Neutrophil (primary cell): ENCODE measurements around the gene SUSD4.

Experiments used
- H3K27ac ChIP-seq: fragments of 200-600 bp; sonication (generic); 2 replicates; pipeline ENCODE4 v1.5.1; 2016; ENCODE audit warnings: mild to moderate bottlenecking, moderate library complexity
- H3K27me3 ChIP-seq: fragments of 200-600 bp; sonication (generic); 2 replicates; pipeline ENCODE4 v1.6.0; 2016; ENCODE audit warnings: mild to moderate bottlenecking
- H3K36me3 ChIP-seq: fragments of 200-600 bp; sonication (generic); 2 replicates; pipeline ENCODE4 v1.5.1; 2017
- H3K4me1 ChIP-seq, 2 experiments: fragments of 200-600 bp in 1 of 2; sonication (generic) in 1 of 2; 1 replicate in 1 of 2; 2 replicates in 1 of 2; pipeline versions ENCODE4 v1.5.1 to v1.6.1; 2013 to 2016; ENCODE audit warnings: low read depth in 1 of 2, low read length in 1 of 2, mild to moderate bottlenecking in 1 of 2, moderate library complexity in 1 of 2; ENCODE audit not compliant: control insufficient read depth in 1 of 2, insufficient read depth in 1 of 2
- H3K4me3 ChIP-seq, 2 experiments: fragments of 200-600 bp in 1 of 2; sonication (generic) in 1 of 2; 1 replicate in 1 of 2; 2 replicates in 1 of 2; pipeline ENCODE4 v1.5.1; 2013 to 2016; ENCODE audit warnings: low read depth in 1 of 2, low read length in 1 of 2, mild to moderate bottlenecking in 1 of 2, moderate library complexity in 1 of 2
- H3K9me3 ChIP-seq: fragments of 200-600 bp; sonication (generic); 2 replicates; pipeline ENCODE4 v1.5.1; 2016
- TF ChIP-seq, protein P1 (sequence below): fragments of 200-600 bp; sonication (generic); IDR thresholded peaks from 2 replicates; pipeline ENCODE4 v1.5.1; 2016; ENCODE audit warnings: antibody characterized with exemption

The SUSD4 gene

DNA sequence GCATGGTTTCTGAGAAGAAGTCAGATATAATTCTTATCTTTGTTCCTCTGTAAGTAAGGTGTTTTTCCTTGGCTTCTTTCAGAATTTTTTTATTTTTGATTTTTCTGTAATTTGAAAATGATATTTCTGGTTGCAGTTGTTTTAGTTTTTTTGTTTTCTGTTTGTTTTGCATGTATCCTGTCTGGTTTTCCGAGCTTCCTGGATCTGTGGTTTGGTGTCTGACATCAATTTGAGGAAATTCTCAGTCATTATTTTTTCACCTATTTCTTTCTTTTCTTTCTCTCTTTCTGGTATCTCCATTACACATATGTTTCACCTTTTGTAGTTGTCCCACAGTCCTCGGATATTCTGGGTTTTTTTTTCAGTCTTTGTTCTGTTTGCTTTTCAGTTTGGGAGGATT is 123.9 kb downstream of the SUSD4 start:
- TF ChIP-seq, protein P1, sequence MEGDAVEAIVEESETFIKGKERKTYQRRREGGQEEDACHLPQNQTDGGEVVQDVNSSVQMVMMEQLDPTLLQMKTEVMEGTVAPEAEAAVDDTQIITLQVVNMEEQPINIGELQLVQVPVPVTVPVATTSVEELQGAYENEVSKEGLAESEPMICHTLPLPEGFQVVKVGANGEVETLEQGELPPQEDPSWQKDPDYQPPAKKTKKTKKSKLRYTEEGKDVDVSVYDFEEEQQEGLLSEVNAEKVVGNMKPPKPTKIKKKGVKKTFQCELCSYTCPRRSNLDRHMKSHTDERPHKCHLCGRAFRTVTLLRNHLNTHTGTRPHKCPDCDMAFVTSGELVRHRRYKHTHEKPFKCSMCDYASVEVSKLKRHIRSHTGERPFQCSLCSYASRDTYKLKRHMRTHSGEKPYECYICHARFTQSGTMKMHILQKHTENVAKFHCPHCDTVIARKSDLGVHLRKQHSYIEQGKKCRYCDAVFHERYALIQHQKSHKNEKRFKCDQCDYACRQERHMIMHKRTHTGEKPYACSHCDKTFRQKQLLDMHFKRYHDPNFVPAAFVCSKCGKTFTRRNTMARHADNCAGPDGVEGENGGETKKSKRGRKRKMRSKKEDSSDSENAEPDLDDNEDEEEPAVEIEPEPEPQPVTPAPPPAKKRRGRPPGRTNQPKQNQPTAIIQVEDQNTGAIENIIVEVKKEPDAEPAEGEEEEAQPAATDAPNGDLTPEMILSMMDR = no peak
- H3K9me3 ChIP-seq = no peaks in the 10 kb centered on the region
- no peak overlapping the region for H3K27ac ChIP-seq
- no peaks in the 10 kb centered on the region for H3K27me3 ChIP-seq
- H3K36me3 ChIP-seq = no peaks in the 10 kb centered on the region
- no peak overlapping the region for H3K4me3 ChIP-seq
- no peaks in the 10 kb centered on the region for H3K4me1 ChIP-seq

DNA sequence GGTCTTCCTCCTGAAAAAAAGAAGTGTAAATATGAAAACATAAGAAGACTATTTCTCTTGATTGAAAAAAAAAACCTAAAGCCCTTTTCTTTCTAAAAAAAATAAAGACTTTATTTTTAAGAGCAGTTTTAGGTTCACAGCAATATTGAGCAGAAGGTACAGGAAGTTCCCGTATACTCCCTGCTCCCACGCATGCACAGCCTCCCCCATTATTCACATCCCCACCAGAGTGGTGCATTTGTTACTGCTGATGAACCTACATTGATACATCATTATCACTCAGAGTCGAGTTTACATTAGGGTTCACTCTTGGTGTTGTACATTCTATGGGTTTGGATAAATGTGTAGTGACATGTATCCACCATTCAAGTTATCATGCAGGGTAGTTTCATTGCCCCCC is 128.9 kb downstream of the SUSD4 start:
- no peaks in the 10 kb centered on the region for H3K9me3 ChIP-seq
- TF ChIP-seq, protein P1 = no peak
- no peak overlapping the region for H3K4me3 ChIP-seq
- H3K27ac ChIP-seq = no peak overlapping the region
- H3K27me3 ChIP-seq = no peaks in the 10 kb centered on the region
- no peaks in the 10 kb centered on the region for H3K4me1 ChIP-seq
- H3K36me3 ChIP-seq = no peaks in the 10 kb centered on the region

DNA sequence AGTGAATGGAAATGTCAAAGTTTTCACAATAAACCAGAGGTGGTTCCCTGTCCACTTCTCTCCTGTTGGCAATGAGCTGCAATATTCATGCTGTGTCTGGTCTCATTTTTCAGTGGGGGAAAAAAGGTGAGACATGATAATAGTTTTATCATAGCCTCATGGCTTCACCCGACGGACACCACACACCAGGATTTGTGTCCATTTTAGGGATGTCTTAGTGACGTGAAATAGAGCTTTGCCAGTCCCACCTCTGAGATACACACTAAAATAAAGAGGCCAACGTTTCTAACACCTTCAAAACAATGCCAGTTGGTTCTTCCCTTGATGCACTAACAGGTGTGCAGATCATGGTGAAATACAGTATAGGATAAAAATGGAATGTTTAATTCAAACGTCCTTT is 129.4 kb downstream of the SUSD4 start:
- TF ChIP-seq, protein P1 = no peak
- no peak overlapping the region for H3K4me3 ChIP-seq
- no peaks in the 10 kb centered on the region for H3K36me3 ChIP-seq
- no peaks in the 10 kb centered on the region for H3K27me3 ChIP-seq
- no peak overlapping the region for H3K27ac ChIP-seq
- no peaks in the 10 kb centered on the region for H3K4me1 ChIP-seq
- no peaks in the 10 kb centered on the region for H3K9me3 ChIP-seq

DNA sequence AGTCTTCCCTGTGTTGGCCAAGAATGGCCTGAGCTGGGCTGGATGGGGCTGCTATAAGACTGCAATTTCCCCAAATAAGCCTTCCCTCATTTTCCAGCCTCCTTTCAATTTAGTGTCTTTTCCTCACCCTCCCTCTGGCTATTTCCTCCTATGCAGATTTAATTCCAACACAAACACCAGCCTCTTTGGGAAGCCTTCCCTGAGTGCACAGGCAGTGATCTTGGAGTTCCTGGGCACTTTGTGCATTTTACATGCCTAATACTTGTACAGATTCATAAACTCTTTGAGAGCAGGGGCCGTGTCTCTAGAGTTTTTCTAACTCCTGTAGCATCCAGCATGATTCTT is 129.8 kb downstream of the SUSD4 start:
- Histone ChIP-seq H3K4me1 (no peaks in the 10 kb centered on the region), H3K4me3 (no peak overlapping the region), H3K9me3 (no peaks in the 10 kb centered on the region), H3K27me3 (no peaks in the 10 kb centered on the region), H3K36me3 (no peaks in the 10 kb centered on the region), H3K27ac (no peak overlapping the region)
- TF ChIP-seq, protein P1 = no peak

DNA sequence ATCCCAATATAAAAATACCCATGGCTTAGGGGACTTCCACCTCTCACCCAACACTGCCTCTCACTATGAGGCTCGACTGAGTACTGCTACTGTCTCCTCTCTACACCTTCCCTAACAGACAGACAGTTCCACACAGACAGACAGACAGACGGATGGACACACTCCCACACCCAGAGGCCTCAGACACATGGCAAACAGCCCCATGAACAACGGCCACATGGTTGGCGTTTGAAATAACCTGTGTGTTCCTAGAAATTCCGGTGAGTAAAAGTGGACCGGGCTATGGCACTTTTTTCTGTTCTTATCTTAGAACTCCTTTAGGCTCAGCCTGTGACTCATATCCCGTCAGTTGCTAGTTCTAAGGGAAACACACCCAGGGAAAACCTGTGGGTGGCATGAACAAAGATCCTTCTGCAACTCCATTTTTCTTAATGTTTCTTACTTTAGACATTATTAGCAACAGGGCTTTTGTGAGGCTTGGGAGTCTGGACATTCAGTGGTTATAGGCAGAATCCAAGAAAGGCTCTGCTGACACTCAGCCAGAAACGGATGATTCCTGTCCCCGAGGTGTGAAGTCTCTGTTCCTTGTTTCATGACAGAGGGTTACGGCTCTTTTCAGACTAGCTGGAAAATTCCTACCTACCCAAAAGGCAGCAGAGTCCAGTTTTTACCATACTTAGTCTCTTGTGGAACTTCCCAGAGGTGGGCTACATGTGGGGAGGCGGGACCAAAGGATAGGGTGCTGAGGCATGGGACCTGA is 130.4 kb downstream of the SUSD4 start:
- H3K27ac ChIP-seq = no peak overlapping the region
- no peaks in the 10 kb centered on the region for H3K27me3 ChIP-seq
- H3K4me3 ChIP-seq = no peak overlapping the region
- TF ChIP-seq, protein P1 = no peak
- no peaks in the 10 kb centered on the region for H3K36me3 ChIP-seq
- H3K4me1 ChIP-seq = no peaks in the 10 kb centered on the region
- no peaks in the 10 kb centered on the region for H3K9me3 ChIP-seq
